Measurements from ENCODE around the gene IGF1R. TPM values are rescaled to one million over a fixed set of nuclear protein-coding genes. Genes with fewer than 3 reads are reported as not detected.

Gene IGF1R
- total RNA-seq, 1 experiment from 2014 or later = 51.6 TPM

DNA sequence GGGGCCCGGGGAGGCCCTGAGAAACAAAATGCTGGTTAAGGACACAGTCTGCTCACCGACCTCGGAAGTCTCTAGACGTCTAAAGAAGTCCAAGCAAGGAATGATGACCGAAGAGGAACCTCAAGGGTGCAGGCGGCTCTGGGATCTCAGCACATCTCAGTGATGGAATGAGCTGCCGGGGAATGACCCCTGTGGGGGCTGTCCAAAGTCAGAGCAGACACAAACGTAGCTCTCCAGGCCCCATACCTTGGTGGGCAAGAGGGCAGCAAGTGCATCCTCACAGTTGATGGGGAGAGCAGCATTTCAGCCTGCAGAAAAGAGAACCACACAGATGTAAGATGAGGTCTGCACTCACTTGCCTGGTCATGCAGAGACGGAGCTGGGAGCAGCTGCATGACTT is 129.1 kb downstream of the IGF1R start:
- H3K27me3 Mint-ChIP-seq (ENCODE audit: insufficient read depth, unreplicated experiment) = no peaks in the 10 kb centered on the region
- H3K27ac Mint-ChIP-seq (ENCODE audit: unreplicated experiment) = no peak overlapping the region
- peaks cover 16% of the 10 kb centered on the region for H3K4me1 Mint-ChIP-seq (ENCODE audit: low read depth, unreplicated experiment)
- DNase-seq = no peak
- no peaks in the 10 kb centered on the region for H3K36me3 ChIP-seq (ENCODE audit: control insufficient read depth, insufficient read depth, low read length)
- no TSS peak for BruUV-seq (replicated peaks)
- H3K9me3 ChIP-seq = no peaks in the 10 kb centered on the region
- TF ChIP-seq, protein P1, sequence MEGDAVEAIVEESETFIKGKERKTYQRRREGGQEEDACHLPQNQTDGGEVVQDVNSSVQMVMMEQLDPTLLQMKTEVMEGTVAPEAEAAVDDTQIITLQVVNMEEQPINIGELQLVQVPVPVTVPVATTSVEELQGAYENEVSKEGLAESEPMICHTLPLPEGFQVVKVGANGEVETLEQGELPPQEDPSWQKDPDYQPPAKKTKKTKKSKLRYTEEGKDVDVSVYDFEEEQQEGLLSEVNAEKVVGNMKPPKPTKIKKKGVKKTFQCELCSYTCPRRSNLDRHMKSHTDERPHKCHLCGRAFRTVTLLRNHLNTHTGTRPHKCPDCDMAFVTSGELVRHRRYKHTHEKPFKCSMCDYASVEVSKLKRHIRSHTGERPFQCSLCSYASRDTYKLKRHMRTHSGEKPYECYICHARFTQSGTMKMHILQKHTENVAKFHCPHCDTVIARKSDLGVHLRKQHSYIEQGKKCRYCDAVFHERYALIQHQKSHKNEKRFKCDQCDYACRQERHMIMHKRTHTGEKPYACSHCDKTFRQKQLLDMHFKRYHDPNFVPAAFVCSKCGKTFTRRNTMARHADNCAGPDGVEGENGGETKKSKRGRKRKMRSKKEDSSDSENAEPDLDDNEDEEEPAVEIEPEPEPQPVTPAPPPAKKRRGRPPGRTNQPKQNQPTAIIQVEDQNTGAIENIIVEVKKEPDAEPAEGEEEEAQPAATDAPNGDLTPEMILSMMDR (IDR thresholded peaks at IDR 0.05; ENCODE audit: insufficient read depth in 1 of 2, low read depth in 1 of 2, low read length in 1 of 2, severe bottlenecking in 1 of 2, unreplicated experiment in 1 of 2) = no peak
- no peaks in the 10 kb centered on the region; the same call in none of the 2 replicates for H3K4me1 ChIP-seq
- H3K27me3 ChIP-seq (replicated peaks; ENCODE audit: control insufficient read depth, insufficient read depth, low read length) = no peaks in the 10 kb centered on the region
- H3K36me3 Mint-ChIP-seq (ENCODE audit: insufficient read depth, unreplicated experiment) = peaks cover 6% of the 10 kb centered on the region
- H3K4me3 Mint-ChIP-seq (ENCODE audit: unreplicated experiment) = no peak overlapping the region
- H3K9me3 Mint-ChIP-seq (ENCODE audit: unreplicated experiment) = no peaks in the 10 kb centered on the region
- POLR2A ChIA-PET = no interaction called here
- CTCF ChIA-PET = interaction anchor here (2.1 kb wide), 1 partner anchor 74 kb away, joined by 12 read pairs; no protein-coding TSS in a partner anchor
- no peak overlapping the region for H3K4me3 ChIP-seq (ENCODE audit: low read depth, low read length)
- intact Hi-C loops (cut with micrococcal nuclease; ENCODE audit: unreplicated experiment) = loop anchor here (5.0 kb wide), 1 partner anchor 105 kb away; no protein-coding TSS in a partner anchor

DNA sequence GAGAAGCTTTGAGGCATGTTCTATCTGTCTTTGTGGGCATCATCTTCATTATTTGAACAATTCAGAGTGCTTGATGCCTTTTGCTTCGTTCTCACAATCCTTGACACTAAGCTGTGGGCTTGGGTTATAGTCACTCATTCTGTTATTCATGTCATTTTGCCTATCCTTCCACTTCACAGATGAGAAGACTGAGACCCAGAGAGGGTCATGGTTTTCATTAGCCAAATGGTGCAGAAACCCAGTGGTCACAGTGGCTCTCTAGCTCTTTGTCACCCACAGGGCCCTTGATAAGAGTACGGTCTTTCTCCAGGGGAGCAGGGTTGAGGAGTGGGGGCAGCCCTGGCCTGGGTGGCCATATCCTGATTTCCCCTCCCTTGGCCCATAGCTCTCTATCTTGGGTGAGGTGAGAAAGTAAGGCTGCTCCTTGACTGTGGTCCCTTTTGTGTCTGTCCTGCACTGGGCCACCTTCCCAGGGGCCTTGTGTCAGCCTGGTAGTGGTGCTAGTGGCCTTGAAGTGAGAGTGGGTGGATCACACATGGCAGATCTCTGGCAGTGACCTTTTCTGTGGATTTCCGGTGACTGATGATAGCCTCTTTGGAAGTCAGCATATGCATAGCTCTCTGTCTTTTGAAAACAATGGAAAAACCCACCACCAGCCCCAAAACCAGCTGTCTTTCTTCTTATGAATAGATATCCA is 130.1 kb downstream of the IGF1R start:
- no TSS peak for BruUV-seq (replicated peaks)
- no peaks in the 10 kb centered on the region for H3K27me3 ChIP-seq (replicated peaks; ENCODE audit: control insufficient read depth, insufficient read depth, low read length)
- H3K36me3 ChIP-seq (ENCODE audit: control insufficient read depth, insufficient read depth, low read length) = no peaks in the 10 kb centered on the region
- H3K36me3 Mint-ChIP-seq (ENCODE audit: insufficient read depth, unreplicated experiment) = peaks cover 6% of the 10 kb centered on the region
- DNase-seq = no peak
- no peak overlapping the region for H3K4me3 Mint-ChIP-seq (ENCODE audit: unreplicated experiment)
- intact Hi-C loops (cut with micrococcal nuclease; ENCODE audit: unreplicated experiment) = loop anchor here (5.0 kb wide), 1 partner anchor 106 kb away; no protein-coding TSS in a partner anchor
- no peaks in the 10 kb centered on the region for H3K27me3 Mint-ChIP-seq (ENCODE audit: insufficient read depth, unreplicated experiment)
- no peak overlapping the region for H3K4me3 ChIP-seq (ENCODE audit: low read depth, low read length)
- no peaks in the 10 kb centered on the region; the same call in none of the 2 replicates for H3K4me1 ChIP-seq
- POLR2A ChIA-PET = no interaction called here
- H3K9me3 ChIP-seq = no peaks in the 10 kb centered on the region
- H3K4me1 Mint-ChIP-seq (ENCODE audit: low read depth, unreplicated experiment) = peaks cover 16% of the 10 kb centered on the region
- CTCF ChIA-PET = interaction anchor here (1.0 to 2.1 kb wide), 2 partner anchors 16 to 73 kb away, joined by 3 to 12 read pairs; no protein-coding TSS in a partner anchor
- TF ChIP-seq, protein P1 (IDR thresholded peaks at IDR 0.05; ENCODE audit: insufficient read depth in 1 of 2, low read depth in 1 of 2, low read length in 1 of 2, severe bottlenecking in 1 of 2, unreplicated experiment in 1 of 2) = no peak
- H3K9me3 Mint-ChIP-seq (ENCODE audit: unreplicated experiment) = no peaks in the 10 kb centered on the region
- H3K27ac Mint-ChIP-seq (ENCODE audit: unreplicated experiment) = no peak overlapping the region

DNA sequence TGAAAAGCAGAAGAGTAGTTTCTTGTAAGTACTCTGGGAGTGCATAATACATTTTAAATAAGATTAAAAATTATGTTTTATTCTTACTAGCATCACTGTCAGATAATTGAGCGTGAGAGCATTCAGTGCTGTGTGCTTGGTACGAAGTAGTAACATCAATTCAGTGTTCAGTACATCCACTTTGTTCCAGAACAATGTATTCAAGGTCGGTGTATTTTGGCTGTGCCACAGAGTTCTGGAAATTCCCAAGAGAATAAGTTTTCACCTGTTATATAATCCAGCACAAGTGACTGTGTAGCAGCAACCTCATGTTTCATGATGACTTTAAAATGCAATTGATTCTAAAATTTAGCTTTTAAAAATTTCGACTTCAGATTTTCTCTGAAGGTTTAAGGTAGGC is 130.6 kb downstream of the IGF1R start:
- Histone ChIP-seq H3K36me3 (ENCODE audit: control insufficient read depth, insufficient read depth, low read length) (no peaks in the 10 kb centered on the region), H3K27me3 (replicated peaks; ENCODE audit: control insufficient read depth, insufficient read depth, low read length) (no peaks in the 10 kb centered on the region), H3K4me3 (ENCODE audit: low read depth, low read length) (no peak overlapping the region), H3K4me1 (no peaks in the 10 kb centered on the region; the same call in none of the 2 replicates), H3K9me3 (no peaks in the 10 kb centered on the region)
- no peak overlapping the region for H3K27ac Mint-ChIP-seq (ENCODE audit: unreplicated experiment)
- no peak for DNase-seq
- H3K27me3 Mint-ChIP-seq (ENCODE audit: insufficient read depth, unreplicated experiment) = no peaks in the 10 kb centered on the region
- no TSS peak for BruUV-seq (replicated peaks)
- intact Hi-C loops (cut with micrococcal nuclease; ENCODE audit: unreplicated experiment) = loop anchor here (1.0 to 5.0 kb wide), 3 partner anchors 107 to 297 kb away; no protein-coding TSS in a partner anchor
- ChIA-PET CTCF (interaction anchor here (1.0 to 2.1 kb wide), 2 partner anchors 16 to 72 kb away, joined by 3 to 12 read pairs; no protein-coding TSS in a partner anchor), POLR2A (no interaction called here)
- TF ChIP-seq, protein P1 (IDR thresholded peaks at IDR 0.05; ENCODE audit: insufficient read depth in 1 of 2, low read depth in 1 of 2, low read length in 1 of 2, severe bottlenecking in 1 of 2, unreplicated experiment in 1 of 2) = no peak
- peaks cover 16% of the 10 kb centered on the region for H3K4me1 Mint-ChIP-seq (ENCODE audit: low read depth, unreplicated experiment)
- no peaks in the 10 kb centered on the region for H3K9me3 Mint-ChIP-seq (ENCODE audit: unreplicated experiment)
- H3K4me3 Mint-ChIP-seq (ENCODE audit: unreplicated experiment) = no peak overlapping the region
- peaks cover 6% of the 10 kb centered on the region for H3K36me3 Mint-ChIP-seq (ENCODE audit: insufficient read depth, unreplicated experiment)

Measured in Caco-2 (cell line).